ENCODE results near the gene CRTC3.

Gene CRTC3

GRCh38 chr15:90572893-90573292 lies 43.2 kb downstream of the CRTC3 start:
- no peak for DNase-seq (ENCODE audit: extremely low read depth, low read depth)
- no peak overlapping the region for H3K4me3 ChIP-seq (replicated peaks; ENCODE audit: low read depth, low read length)
- no peak for TF ChIP-seq CTCF (IDR thresholded peaks at IDR 0.05; ENCODE audit: low read depth, low read length, missing control alignments)

- DNase-seq (ENCODE audit: extremely low read depth, low read depth) = no peak
- no peak for TF ChIP-seq CTCF (IDR thresholded peaks at IDR 0.05; ENCODE audit: low read depth, low read length, missing control alignments)
- no peak overlapping the region for H3K4me3 ChIP-seq (replicated peaks; ENCODE audit: low read depth, low read length)
These were observed 47.1 kb downstream of the CRTC3 start for GRCh38 chr15:90576711-90577389.

GRCh38 chr15:90579213-90579612 lies 49.5 kb downstream of the CRTC3 start:
- no peak for TF ChIP-seq CTCF (IDR thresholded peaks at IDR 0.05; ENCODE audit: low read depth, low read length, missing control alignments)
- H3K4me3 ChIP-seq (replicated peaks; ENCODE audit: low read depth, low read length) = no peak overlapping the region
- no peak for DNase-seq (ENCODE audit: extremely low read depth, low read depth)

- no peak overlapping the region for H3K4me3 ChIP-seq (replicated peaks; ENCODE audit: low read depth, low read length)
- no peak for DNase-seq (ENCODE audit: extremely low read depth, low read depth)
- no peak for TF ChIP-seq CTCF (IDR thresholded peaks at IDR 0.05; ENCODE audit: low read depth, low read length, missing control alignments)
These were observed 50.4 kb downstream of the CRTC3 start for GRCh38 chr15:90580099-90580498.

- no peak for DNase-seq (ENCODE audit: extremely low read depth, low read depth)
- H3K4me3 ChIP-seq (replicated peaks; ENCODE audit: low read depth, low read length) = no peak overlapping the region
- no peak for TF ChIP-seq CTCF (IDR thresholded peaks at IDR 0.05; ENCODE audit: low read depth, low read length, missing control alignments)
These were observed 50.8 kb downstream of the CRTC3 start for GRCh38 chr15:90580541-90580940.

GRCh38 chr15:90580946-90581345 lies 51.2 kb downstream of the CRTC3 start:
- TF ChIP-seq CTCF (IDR thresholded peaks at IDR 0.05; ENCODE audit: low read depth, low read length, missing control alignments) = no peak
- no peak for DNase-seq (ENCODE audit: extremely low read depth, low read depth)
- no peak overlapping the region for H3K4me3 ChIP-seq (replicated peaks; ENCODE audit: low read depth, low read length)

All from HFF-Myc (cell line).